Measurements from ENCODE around the gene AIP. TPM values are rescaled to one million over a fixed set of nuclear protein-coding genes. Genes with fewer than 3 reads are reported as not detected.

Gene AIP
- total and polyA plus RNA-seq, 2 donors (not counting 3 experiments of a cell fraction or from before 2014, with no cell fraction given): 46.3 to 114 TPM

DNA sequence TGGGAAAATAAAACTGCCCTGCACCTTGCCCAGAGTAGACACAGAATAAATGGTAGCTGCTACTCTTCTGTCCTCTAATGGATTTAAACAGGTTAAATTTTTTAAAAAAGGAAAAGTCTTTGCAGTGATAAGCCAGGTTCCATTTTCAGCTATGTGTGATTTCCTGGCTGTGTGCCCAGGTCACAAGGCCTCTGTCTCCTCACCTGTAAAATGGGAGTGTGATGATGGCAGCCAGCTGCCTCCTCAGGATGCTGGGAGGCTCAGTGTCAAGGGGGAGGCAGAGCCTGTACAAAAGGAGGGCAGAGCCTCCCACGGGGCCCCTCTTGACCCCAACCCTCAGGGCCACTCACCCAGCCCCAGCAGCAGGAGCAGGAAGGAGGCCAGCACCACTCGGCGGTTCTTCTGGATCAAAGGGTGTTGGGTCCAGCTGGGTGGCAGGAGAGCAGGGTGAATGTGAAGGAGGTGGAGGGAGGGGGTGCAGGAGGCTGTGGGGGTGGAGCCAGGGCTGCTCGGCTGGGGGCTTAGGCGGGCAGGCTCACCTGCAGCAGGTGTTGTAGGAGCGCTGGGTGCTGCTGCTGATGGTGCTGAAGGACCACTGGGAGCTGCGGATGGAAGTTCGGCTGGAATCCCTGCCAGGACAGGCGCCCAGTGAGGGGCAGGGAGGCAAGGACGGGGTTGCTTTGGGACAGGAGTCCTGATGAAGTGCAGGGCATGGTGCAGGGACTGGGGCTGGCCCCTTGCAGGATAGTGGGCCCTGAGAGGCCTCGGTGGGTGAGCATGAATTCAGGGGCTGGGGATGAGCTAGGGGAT, 15.7 kb upstream of the AIP start:
- H3K9me3 ChIP-seq (replicated peaks; ENCODE audit: control insufficient read depth, insufficient read depth, low read length): no peaks in the 10 kb centered on the region
- H3K9me1 ChIP-seq (replicated peaks; ENCODE audit: control insufficient read depth, extremely low read depth, insufficient read depth, low read length): no peaks in the 10 kb centered on the region
- H3K4me1 ChIP-seq (ENCODE audit: control insufficient read depth, extremely low read depth, insufficient read depth, low read length): peaks cover 19% of the 10 kb centered on the region
- no peak overlapping the region for H3K27ac ChIP-seq (ENCODE audit: insufficient read depth, low read depth, low read length)
- no peaks in the 10 kb centered on the region for H3K27me3 ChIP-seq (ENCODE audit: control insufficient read depth in 2 of 2, insufficient read depth in 2 of 2, low read length in 2 of 2)
- BruUV-seq (replicated peaks): no TSS peak
- no peak overlapping the region for H3K4me2 ChIP-seq (ENCODE audit: insufficient read depth, low read length)
- CTCF ChIA-PET: interaction anchor here (1.6 to 2.6 kb wide), 2 partner anchors 16 to 66 kb away, joined by 4 to 26 read pairs; partner anchors contain the start of genes AIP and PPP1CA
- H2AFZ ChIP-seq (ENCODE audit: low read depth, low read length): no peak overlapping the region
- no peak overlapping the region for H3K4me3 ChIP-seq (replicated peaks in 1 of 3; ENCODE audit: insufficient read depth in 1 of 3, low read depth in 1 of 3, low read length in 3 of 3)
- H3K9ac ChIP-seq (replicated peaks; ENCODE audit: extremely low read depth, insufficient read depth, low read length): no peak overlapping the region
- DNase-seq (ENCODE audit: low read depth, low spot score): no peak
- POLR2A ChIA-PET: no interaction called here
- TF ChIP-seq JUN (IDR thresholded peaks at IDR 0.05; ENCODE audit: borderline replicate concordance, insufficient read depth, insufficient read length, low read depth): no peak
- no peak for TF ChIP-seq POLR2AphosphoS5 (IDR thresholded peaks at IDR 0.05; ENCODE audit: insufficient read depth, low read depth, low read length)
- TF ChIP-seq FOS (IDR thresholded peaks at IDR 0.05; ENCODE audit: borderline replicate concordance, insufficient read depth, low read length): no peak
- TF ChIP-seq, protein P1, sequence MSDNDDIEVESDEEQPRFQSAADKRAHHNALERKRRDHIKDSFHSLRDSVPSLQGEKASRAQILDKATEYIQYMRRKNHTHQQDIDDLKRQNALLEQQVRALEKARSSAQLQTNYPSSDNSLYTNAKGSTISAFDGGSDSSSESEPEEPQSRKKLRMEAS (IDR thresholded peaks at IDR 0.05; ENCODE audit: insufficient read depth, insufficient read length): no peak
- TF ChIP-seq EZH2 (IDR thresholded peaks at IDR 0.05; ENCODE audit: borderline replicate concordance, low read depth, low read length, severe bottlenecking): no peak
- TF ChIP-seq, protein P2, sequence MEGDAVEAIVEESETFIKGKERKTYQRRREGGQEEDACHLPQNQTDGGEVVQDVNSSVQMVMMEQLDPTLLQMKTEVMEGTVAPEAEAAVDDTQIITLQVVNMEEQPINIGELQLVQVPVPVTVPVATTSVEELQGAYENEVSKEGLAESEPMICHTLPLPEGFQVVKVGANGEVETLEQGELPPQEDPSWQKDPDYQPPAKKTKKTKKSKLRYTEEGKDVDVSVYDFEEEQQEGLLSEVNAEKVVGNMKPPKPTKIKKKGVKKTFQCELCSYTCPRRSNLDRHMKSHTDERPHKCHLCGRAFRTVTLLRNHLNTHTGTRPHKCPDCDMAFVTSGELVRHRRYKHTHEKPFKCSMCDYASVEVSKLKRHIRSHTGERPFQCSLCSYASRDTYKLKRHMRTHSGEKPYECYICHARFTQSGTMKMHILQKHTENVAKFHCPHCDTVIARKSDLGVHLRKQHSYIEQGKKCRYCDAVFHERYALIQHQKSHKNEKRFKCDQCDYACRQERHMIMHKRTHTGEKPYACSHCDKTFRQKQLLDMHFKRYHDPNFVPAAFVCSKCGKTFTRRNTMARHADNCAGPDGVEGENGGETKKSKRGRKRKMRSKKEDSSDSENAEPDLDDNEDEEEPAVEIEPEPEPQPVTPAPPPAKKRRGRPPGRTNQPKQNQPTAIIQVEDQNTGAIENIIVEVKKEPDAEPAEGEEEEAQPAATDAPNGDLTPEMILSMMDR (IDR thresholded peaks at IDR 0.05; ENCODE audit: extremely low read depth in 1 of 2, insufficient read depth in 1 of 2, low read depth in 1 of 2, low read length in 2 of 2): no peak
- TF ChIP-seq GATA2 (IDR thresholded peaks at IDR 0.05; ENCODE audit: insufficient read depth, insufficient read length, low read depth, low read length): no peak
- intact Hi-C loops (cut with micrococcal nuclease): loop anchor here (5.0 kb wide), 1 partner anchor 95 kb away; no protein-coding TSS in a partner anchor
- dilution Hi-C loops (cut with MboI; ENCODE audit: extremely low pct_ligation_motif_present, low sequenced_read_pairs): no loop called here
- no peak for FAIRE-seq
- H3K79me2 ChIP-seq (ENCODE audit: control insufficient read depth, insufficient read depth, low read length): no peaks in the 10 kb centered on the region
- no peaks in the 10 kb centered on the region for H3K36me3 ChIP-seq (ENCODE audit: control insufficient read depth in 2 of 2, extremely low read depth in 1 of 2, insufficient read depth in 2 of 2, low read length in 2 of 2)
- no peaks in the 10 kb centered on the region for H4K20me1 ChIP-seq (replicated peaks; ENCODE audit: control insufficient read depth, extremely low read depth, insufficient read depth, low read length)

Measured in endothelial cell of umbilical vein (primary cell).